ENCODE results near the gene PNP. TPM values are rescaled to one million over a fixed set of nuclear protein-coding genes. Genes with fewer than 3 reads are reported as not detected.
A peak's percentile ranks its signal among the peaks of the same experiment; 100 is the strongest.

Gene PNP
- total and polyA plus RNA-seq, 4 donors = 15.5 to 119 (median 37.0) TPM

DNA sequence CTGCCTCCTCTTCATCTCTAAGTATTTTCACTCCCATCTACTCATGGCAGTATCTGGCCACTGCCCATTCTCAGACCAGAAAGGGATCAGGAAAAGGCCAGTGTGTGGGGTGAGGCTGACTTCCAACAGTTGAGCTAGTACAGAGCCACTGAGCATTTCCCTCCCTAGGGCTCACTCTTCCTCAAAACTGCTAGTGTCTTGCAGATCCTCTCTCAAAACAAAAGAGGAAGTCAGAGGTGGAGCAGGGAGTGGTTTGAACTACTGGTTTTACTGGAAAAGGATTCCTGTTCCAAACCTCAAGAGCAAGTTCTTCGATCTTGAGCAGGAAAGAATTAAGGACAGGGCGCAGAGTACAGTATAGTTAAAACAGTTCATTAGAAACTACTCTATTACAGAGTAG lies 24.4 kb downstream of the PNP start:
- DNase-seq (peak in 1 of 3 donors; percentile 7), ATAC-seq (ENCODE audit: insufficient read depth, low FRiP score) (peak; percentile 27)
- Histone ChIP-seq H3K27me3 (ENCODE audit: control insufficient read depth in 3 of 3, insufficient read depth in 3 of 3, low read length in 2 of 3) (no peaks in the 10 kb centered on the region), H3K9me3 (ENCODE audit: control insufficient read depth in 4 of 4, insufficient read depth in 3 of 4, low read length in 3 of 4) (no peaks in the 10 kb centered on the region), H3K36me3 (ENCODE audit: control insufficient read depth in 4 of 4, insufficient read depth in 4 of 4, low read length in 4 of 4) (no peaks in the 10 kb centered on the region), H3K27ac (ENCODE audit: low read depth in 1 of 2, low read length in 1 of 2) (no peak overlapping the region), H3K4me3 (no peak overlapping the region), H3K9ac (ENCODE audit: insufficient read depth in 1 of 2, low read length in 2 of 2) (no peak overlapping the region), H3K4me1 (ENCODE audit: control insufficient read depth in 5 of 5, insufficient read depth in 5 of 5, low read length in 5 of 5) (peaks cover 0 to 3% (median 0%) of the 10 kb centered on the region in 5 donors)
- TF ChIP-seq, protein P1, sequence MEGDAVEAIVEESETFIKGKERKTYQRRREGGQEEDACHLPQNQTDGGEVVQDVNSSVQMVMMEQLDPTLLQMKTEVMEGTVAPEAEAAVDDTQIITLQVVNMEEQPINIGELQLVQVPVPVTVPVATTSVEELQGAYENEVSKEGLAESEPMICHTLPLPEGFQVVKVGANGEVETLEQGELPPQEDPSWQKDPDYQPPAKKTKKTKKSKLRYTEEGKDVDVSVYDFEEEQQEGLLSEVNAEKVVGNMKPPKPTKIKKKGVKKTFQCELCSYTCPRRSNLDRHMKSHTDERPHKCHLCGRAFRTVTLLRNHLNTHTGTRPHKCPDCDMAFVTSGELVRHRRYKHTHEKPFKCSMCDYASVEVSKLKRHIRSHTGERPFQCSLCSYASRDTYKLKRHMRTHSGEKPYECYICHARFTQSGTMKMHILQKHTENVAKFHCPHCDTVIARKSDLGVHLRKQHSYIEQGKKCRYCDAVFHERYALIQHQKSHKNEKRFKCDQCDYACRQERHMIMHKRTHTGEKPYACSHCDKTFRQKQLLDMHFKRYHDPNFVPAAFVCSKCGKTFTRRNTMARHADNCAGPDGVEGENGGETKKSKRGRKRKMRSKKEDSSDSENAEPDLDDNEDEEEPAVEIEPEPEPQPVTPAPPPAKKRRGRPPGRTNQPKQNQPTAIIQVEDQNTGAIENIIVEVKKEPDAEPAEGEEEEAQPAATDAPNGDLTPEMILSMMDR (IDR thresholded peaks at IDR 0.05; ENCODE audit: control extremely low read depth, extremely low read depth) = no peak
- WGBS, 2 donors = 13 to 47% methylated on average over 2 of the region's 2 CpGs

- Histone ChIP-seq H3K4me3 (no peak overlapping the region), H3K9ac (ENCODE audit: insufficient read depth in 1 of 2, low read length in 2 of 2) (no peak overlapping the region), H3K27me3 (ENCODE audit: control insufficient read depth in 3 of 3, insufficient read depth in 3 of 3, low read length in 2 of 3) (no peaks in the 10 kb centered on the region), H3K4me1 (ENCODE audit: control insufficient read depth in 5 of 5, insufficient read depth in 5 of 5, low read length in 5 of 5) (peaks cover 0 to 3% (median 0%) of the 10 kb centered on the region in 5 donors), H3K9me3 (ENCODE audit: control insufficient read depth in 4 of 4, insufficient read depth in 3 of 4, low read length in 3 of 4) (no peaks in the 10 kb centered on the region), H3K27ac (ENCODE audit: low read depth in 1 of 2, low read length in 1 of 2) (no peak overlapping the region), H3K36me3 (ENCODE audit: control insufficient read depth in 4 of 4, insufficient read depth in 4 of 4, low read length in 4 of 4) (no peaks in the 10 kb centered on the region)
- ATAC-seq (ENCODE audit: insufficient read depth, low FRiP score) (no peak), DNase-seq (no peak)
- TF ChIP-seq, protein P1 (IDR thresholded peaks at IDR 0.05; ENCODE audit: control extremely low read depth, extremely low read depth) = no peak
- WGBS, 2 donors = 71 to 76% methylated on average over 8 of the region's 8 CpGs
Measured at GRCh38 chr14:20494935-20495766, 25.9 kb downstream of the PNP start.

DNA sequence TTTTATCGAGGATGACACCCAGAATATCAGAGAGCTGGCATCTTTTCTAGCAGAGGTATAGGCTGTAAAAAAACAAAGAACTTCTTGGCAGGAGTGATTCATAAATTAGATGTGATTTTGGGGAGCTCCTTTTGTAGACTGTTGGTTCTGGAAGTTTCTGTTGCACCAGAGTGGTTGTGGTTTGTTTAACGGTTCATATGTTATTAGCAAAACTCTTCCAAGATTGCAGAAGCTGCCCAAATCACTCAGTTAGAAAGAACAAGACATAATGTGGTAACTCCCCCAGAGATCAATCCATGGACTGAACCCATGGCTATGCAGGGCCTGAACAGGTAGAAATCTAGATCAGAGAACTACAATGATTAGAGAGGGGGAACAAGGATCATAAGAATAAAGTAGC lies 29.4 kb downstream of the PNP start:
- DNase-seq (no peak), ATAC-seq (ENCODE audit: insufficient read depth, low FRiP score) (no peak)
- H3K27me3 ChIP-seq (ENCODE audit: control insufficient read depth in 3 of 3, insufficient read depth in 3 of 3, low read length in 2 of 3) = no peaks in the 10 kb centered on the region

More for the DNA sequence above, 29.4 kb downstream of the PNP start:
- TF ChIP-seq, protein P1 (IDR thresholded peaks at IDR 0.05; ENCODE audit: control extremely low read depth, extremely low read depth) = no peak
- H3K9ac ChIP-seq (ENCODE audit: insufficient read depth in 1 of 2, low read length in 2 of 2) = no peak overlapping the region
- no peaks in the 10 kb centered on the region for H3K9me3 ChIP-seq (ENCODE audit: control insufficient read depth in 4 of 4, insufficient read depth in 3 of 4, low read length in 3 of 4)
- peak overlapping the region in 1 of 2 donors; percentile 80 for H3K27ac ChIP-seq (ENCODE audit: low read depth in 1 of 2, low read length in 1 of 2)
- no peaks in the 10 kb centered on the region for H3K36me3 ChIP-seq (ENCODE audit: control insufficient read depth in 4 of 4, insufficient read depth in 4 of 4, low read length in 4 of 4)
- peaks cover 0 to 3% (median 0%) of the 10 kb centered on the region in 5 donors for H3K4me1 ChIP-seq (ENCODE audit: control insufficient read depth in 5 of 5, insufficient read depth in 5 of 5, low read length in 5 of 5)
- 55 to 74% methylated on average over 2 of the region's 2 CpGs for WGBS, 2 donors
- no peak overlapping the region for H3K4me3 ChIP-seq
